H1 (cell line): ENCODE measurements around the gene XPO6. TPM values are rescaled to one million over a fixed set of nuclear protein-coding genes. Genes with fewer than 3 reads are reported as not detected.
A peak's percentile ranks its signal among the peaks of the same experiment; 100 is the strongest.

ENCODE experiments used
- CTCF ChIA-PET: fragments of 300-600 bp; sonication (Branson Sonifier 250); formaldehyde crosslinking; loops from one replicate; lab custom pipeline; 2021; ENCODE audit not compliant: partially characterized antibody; lab: Charles Lee
- POLR2A ChIA-PET: fragments of 300-600 bp; sonication (Branson Sonifier 250); formaldehyde crosslinking; loops from one replicate; lab custom pipeline; 2021; ENCODE audit warnings: inconsistent platforms; ENCODE audit not compliant: partially characterized antibody; lab: Charles Lee
- DNase-seq, 2 experiments: peaks; one replicate each; pipeline versions ENCODE4 v3.0.0 to v3.0.0-alpha.2; 2010 to 2022; ENCODE audit warnings: low spot score in 2 of 2, low read depth in 1 of 2, mixed read lengths in 1 of 2
- FAIRE-seq: peaks from 2 replicates; lab custom pipeline; 2011; peaks lifted over from hg19 to GRCh38; lab: Jason Lieb, UNC
- H2AFZ ChIP-seq: 2 replicates; pipeline ENCODE4 v1.8.1; 2012; ENCODE audit warnings: low read length, inconsistent platforms
- H2AK5ac ChIP-seq: 2 replicates; pipeline ENCODE4 v1.6.1; 2013; ENCODE audit warnings: low read depth, low read length
- H2BK120ac ChIP-seq: replicated peaks from 2 replicates; pipeline ENCODE3; 2013; ENCODE audit warnings: low read depth, low read length, inconsistent platforms
- H2BK12ac ChIP-seq: 2 replicates; pipeline ENCODE4 v1.6.1; 2013; ENCODE audit warnings: low read depth, low read length
- H2BK15ac ChIP-seq: 2 replicates; pipeline ENCODE4 v1.6.1; 2013; ENCODE audit warnings: low read length
- H2BK20ac ChIP-seq: 2 replicates; pipeline ENCODE4 v1.6.1; 2013; ENCODE audit warnings: low read length
- H2BK5ac ChIP-seq: 2 replicates; pipeline ENCODE4 v1.6.1; 2013; ENCODE audit warnings: low read depth, low read length
- H3K14ac ChIP-seq: 2 replicates; pipeline ENCODE4 v1.6.1; 2013; ENCODE audit warnings: inconsistent platforms; ENCODE audit not compliant: insufficient read length
- H3K18ac ChIP-seq: 2 replicates; pipeline ENCODE4 v1.6.1; 2013; ENCODE audit warnings: low read length; ENCODE audit errors: extremely low read depth
- H3K23ac ChIP-seq: 2 replicates; pipeline ENCODE4 v1.6.1; 2013; ENCODE audit warnings: inconsistent platforms; ENCODE audit not compliant: insufficient read length
- H3K23me2 ChIP-seq: 2 replicates; pipeline ENCODE4 v1.6.1; 2013; ENCODE audit warnings: low read depth, low read length
- H3K27ac ChIP-seq: 2 replicates; pipeline ENCODE4 v1.6.1; 2011; ENCODE audit warnings: low read depth, low read length, inconsistent platforms
- H3K27me3 ChIP-seq, 4 experiments: replicated peaks in 1 of 4; 1 replicate in 1 of 4; 2 replicates in 3 of 4; pipeline versions ENCODE4 v1.6.1 to v1.8.1; 2011 to 2013; ENCODE audit warnings: low read length in 3 of 4, mild to moderate bottlenecking in 3 of 4, inconsistent platforms in 2 of 4, mixed read lengths in 2 of 4, moderate library complexity in 1 of 4; ENCODE audit not compliant: control insufficient read depth in 3 of 4, insufficient read depth in 3 of 4; ENCODE audit errors: extremely low read depth in 1 of 4
- H3K36me3 ChIP-seq, 4 experiments: 2 replicates each; pipeline versions ENCODE4 v1.6.1 to v1.8.1; 2011 to 2013; ENCODE audit warnings: mild to moderate bottlenecking in 4 of 4, low read length in 3 of 4, moderate library complexity in 2 of 4, control low read depth in 1 of 4, inconsistent platforms in 1 of 4; ENCODE audit not compliant: insufficient read depth in 4 of 4, control insufficient read depth in 2 of 4
- H3K4ac ChIP-seq: replicated peaks from 2 replicates; pipeline ENCODE3; 2013; ENCODE audit warnings: low read length, low read depth, mixed read lengths, inconsistent platforms; ENCODE audit not compliant: insufficient read length
- H3K4me1 ChIP-seq, 4 experiments: replicated peaks in 1 of 4; 1 replicate in 1 of 4; 2 replicates in 3 of 4; pipeline versions ENCODE4 v1.6.1 to v1.8.1; 2011 to 2013; ENCODE audit warnings: low read length in 3 of 4, inconsistent platforms in 2 of 4, mixed read lengths in 1 of 4; ENCODE audit not compliant: insufficient read depth in 4 of 4, control insufficient read depth in 3 of 4
- H3K4me2 ChIP-seq, 2 experiments: 2 replicates each; pipeline versions ENCODE4 v1.6.1 to v1.8.1; 2011 to 2013; ENCODE audit warnings: low read depth in 2 of 2, low read length in 2 of 2, control low read depth in 1 of 2, inconsistent platforms in 1 of 2, mild to moderate bottlenecking in 1 of 2; ENCODE audit not compliant: insufficient read depth in 1 of 2
- H3K4me3 ChIP-seq, 4 experiments: fragments of 200-600, 300-600 bp in 1 of 4; sonication (generic), shearing (Covaris generic), sonication (Bioruptor Twin) in 1 of 4; 2 replicates each; pipeline versions ENCODE4 v1.5.1 to v1.8.1; 2011 to 2016; ENCODE audit warnings: low read length in 4 of 4, low read depth in 3 of 4, control low read depth in 2 of 4, inconsistent platforms in 2 of 4, mild to moderate bottlenecking in 2 of 4, mixed read lengths in 1 of 4, moderate library complexity in 1 of 4; ENCODE audit not compliant: insufficient read depth in 2 of 4; ENCODE audit errors: extremely low read depth in 1 of 4
- H3K56ac ChIP-seq: replicated peaks from 2 replicates; pipeline ENCODE3; 2013; ENCODE audit warnings: low read depth, mild to moderate bottlenecking, mixed read lengths, low read length, inconsistent platforms; ENCODE audit not compliant: insufficient read length
- H3K79me1 ChIP-seq: 2 replicates; pipeline ENCODE4 v1.6.1; 2013; ENCODE audit warnings: low read depth, low read length, control low read depth
- H3K79me2 ChIP-seq, 2 experiments: 2 replicates each; pipeline versions ENCODE4 v1.6.1 to v1.8.1; 2012 to 2013; ENCODE audit warnings: low read length in 2 of 2, mild to moderate bottlenecking in 2 of 2, inconsistent platforms in 1 of 2; ENCODE audit not compliant: insufficient read depth in 2 of 2, control insufficient read depth in 1 of 2
- H3K9ac ChIP-seq, 4 experiments: replicated peaks in 1 of 4; 1 replicate in 1 of 4; 2 replicates in 3 of 4; pipeline versions ENCODE4 v1.6.1 to v1.8.1; 2011 to 2013; ENCODE audit warnings: low read depth in 3 of 4, low read length in 3 of 4, control low read depth in 2 of 4, mild to moderate bottlenecking in 2 of 4, moderate library complexity in 2 of 4, inconsistent platforms in 1 of 4; ENCODE audit errors: extremely low read depth in 1 of 4
- H3K9me3 ChIP-seq, 2 experiments: 2 replicates each; pipeline versions ENCODE4 v1.6.1 to v1.8.1; 2012 to 2013; ENCODE audit warnings: mild to moderate bottlenecking in 2 of 2, moderate library complexity in 2 of 2, control low read depth in 1 of 2, inconsistent platforms in 1 of 2, low read depth in 1 of 2, low read length in 1 of 2, mixed read lengths in 1 of 2; ENCODE audit not compliant: insufficient read depth in 2 of 2
- H4K20me1 ChIP-seq, 2 experiments: replicated peaks in 1 of 2; 2 replicates each; pipeline versions ENCODE3 to v1.8.1; 2011 to 2013; ENCODE audit warnings: inconsistent platforms in 2 of 2, low read length in 2 of 2, mild to moderate bottlenecking in 1 of 2; ENCODE audit not compliant: insufficient read depth in 2 of 2, control insufficient read depth in 1 of 2
- H4K5ac ChIP-seq: 2 replicates; pipeline ENCODE4 v1.6.1; 2013; ENCODE audit warnings: low read length, low read depth, mixed read lengths, inconsistent platforms; ENCODE audit not compliant: insufficient read length
- H4K8ac ChIP-seq: 2 replicates; pipeline ENCODE4 v1.8.0; 2013; ENCODE audit warnings: mild to moderate bottlenecking, moderate library complexity, low read length, inconsistent platforms; ENCODE audit not compliant: insufficient read depth; ENCODE audit errors: extremely low read depth
- H4K91ac ChIP-seq: replicated peaks from 2 replicates; pipeline ENCODE3; 2013; ENCODE audit warnings: low read length, mixed read lengths, inconsistent platforms; ENCODE audit not compliant: insufficient read length
- CHD1 ChIP-seq: IDR thresholded peaks from 2 replicates; pipeline ENCODE4 v1.6.1; 2012; ENCODE audit warnings: low read depth, low read length, improper control_type of control experiment
- WGBS, 2 experiments: shearing (Covaris generic) in 1 of 2; methylation state at CpG; one replicate each; pipeline versions ENCODE4 v1.1.6 to v1.1.7; 2013 to 2015; ENCODE audit warnings: low lambda C conversion rate in 2 of 2, mixed read lengths in 2 of 2, inconsistent platforms in 1 of 2, low coverage in 1 of 2, missing lambda C conversion rate in 1 of 2; ENCODE audit not compliant: insufficient replicate concordance in 2 of 2, insufficient coverage in 1 of 2, insufficient read length in 1 of 2; ENCODE audit errors: extremely low coverage in 1 of 2, missing lambda C conversion rate in 1 of 2; 5-methylcytosine and 5-hydroxymethylcytosine counted together
- polyA plus RNA-seq, 7 experiments: library from polyadenylated mRNA; depleted of rRNA in 3 of 7; stranded (reverse) in 5 of 7; unstranded in 2 of 7; fragments of >200 nt in 5 of 7; fragments of 200-250 nt in 2 of 7; gene quantifications; 1 replicate in 5 of 7; 2 replicates in 1 of 7; 4 replicates in 1 of 7; pipeline versions ENCODE4 v1.2.1 to v1.2.3, GENCODE V29; 2011 to 2013; ENCODE audit warnings: missing spikeins in 2 of 7, mixed read lengths in 2 of 7
- total RNA-seq: library from RNA; stranded (reverse); fragmentation: NEBNext Ultra II Directional; extraction: Animal tissue kit (Norgen Biotek cat#: 25700); gene quantifications from 2 replicates; pipeline ENCODE4 v1.2.1, GENCODE V29; 2021

The XPO6 gene
- total and polyA plus RNA-seq, 2 of the 8 experiments (the other 6 are each of a cell fraction or from before 2014, with no cell fraction given), result 152 to 254 TPM

- peak overlapping the region; percentile 56 to 69 for H3K4me2 ChIP-seq
- peak in 1 of 2 experiments; percentile 59 for DNase-seq
These were observed 118.9 kb downstream of the XPO6 start for GRCh38 chr16:28092721-28093384.

More at GRCh38 chr16:28092721-28093384, 118.9 kb downstream of the XPO6 start:
- Histone ChIP-seq H2BK5ac (peak overlapping the region; percentile 77), H3K27me3 (no peaks in the 10 kb centered on the region), H3K23ac (no peak overlapping the region), H4K8ac (no peak overlapping the region; the same call in 1 of the 2 replicates), H2AK5ac (no peak overlapping the region), H3K27ac (peak overlapping the region; percentile 54; the same call in 1 of the 2 replicates), H3K4me3 (peak overlapping the region in 1 of 4 experiments; percentile 34; a peak in 4 of 8 replicates), H3K4ac (no peak overlapping the region), H3K9me3 (no peaks in the 10 kb centered on the region), H2AFZ (no peak overlapping the region), H3K23me2 (peaks cover 13% of the 10 kb centered on the region; the same call in 1 of the 2 replicates), H3K4me1 (peaks cover 0 to 26% (median 12%) of the 10 kb centered on the region in 4 experiments; a peak in 6 of 7 replicates), H2BK12ac (no peak overlapping the region), H3K79me2 (no peaks in the 10 kb centered on the region), H2BK15ac (no peak overlapping the region), H3K79me1 (peaks cover 4% of the 10 kb centered on the region; the same call in 1 of the 2 replicates), H3K18ac (peak overlapping the region; percentile 48), H3K14ac (no peak overlapping the region), H4K91ac (no peak overlapping the region), H4K20me1 (peaks cover 0 to 12% of the 10 kb centered on the region in 2 experiments), H2BK120ac (no peak overlapping the region), H3K56ac (no peak overlapping the region), H3K9ac (no peak overlapping the region), H2BK20ac (no peak overlapping the region), H4K5ac (no peak overlapping the region), H3K36me3 (peaks cover 0 to 4% (median 2%) of the 10 kb centered on the region in 4 experiments; a peak in 5 of 8 replicates)
- ChIA-PET POLR2A (interaction anchor here (0.6 to 3.5 kb wide), 5 partner anchors 12 to 162 kb away, joined by 3 to 15 read pairs (median 3); no protein-coding TSS in a partner anchor), CTCF (interaction anchor here (0.7 to 4.2 kb wide), 12 partner anchors 8 to 1637 kb away, joined by 3 to 27 read pairs (median 4); no protein-coding TSS in a partner anchor)
- FAIRE-seq, result no peak
- WGBS, 2 experiments, result 52% methylated on average over 17 of the region's 17 CpGs; no CpG with 5 or more reads in 1 of the 2 experiments
- no peak for TF ChIP-seq CHD1
